ENCODE measurements around the gene CILP.

DNA sequence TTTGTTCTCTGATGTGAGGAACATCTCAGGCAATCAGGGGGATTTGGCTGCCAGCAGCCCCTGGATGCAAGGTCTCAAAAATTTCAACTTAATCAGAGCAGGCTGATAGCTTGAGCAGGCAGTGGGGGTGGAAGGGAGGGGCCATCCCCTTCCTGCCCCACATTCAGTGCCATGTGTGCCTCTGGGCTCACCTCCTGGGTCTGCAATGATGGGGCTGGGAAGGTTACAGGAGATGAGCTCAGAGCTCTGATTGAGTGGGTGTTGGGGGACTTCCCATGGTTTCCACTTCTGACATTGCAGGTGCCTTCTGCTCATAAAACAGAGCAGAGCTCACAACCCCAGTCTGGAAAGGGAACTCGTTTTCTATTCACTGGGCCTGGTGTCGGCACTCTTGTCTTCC is 38.4 kb upstream of the CILP start:
- TF ChIP-seq POLR2A (IDR thresholded peaks at IDR 0.05; ENCODE audit: low read depth, low read length) (peak; percentile 23; the same call in 1 of the 2 replicates), POLR2AphosphoS5 (IDR thresholded peaks at IDR 0.05; ENCODE audit: low read depth, low read length) (no peak)

All from GM12892 (cell line).